Left ventricle myocardium inferior (tissue), 1 donor: ENCODE measurements around the gene THY1. TPM values are rescaled to one million over a fixed set of nuclear protein-coding genes. Genes with fewer than 3 reads are reported as not detected.

ENCODE experiments used
- DNase-seq: peaks from one replicate; pipeline ENCODE4 v3.0.0-alpha.2; 2020
- H3K27ac ChIP-seq: fragments of 200-600 bp; replicated peaks from 2 replicates; pipeline ENCODE4 v1.8.0; 2021
- H3K27me3 ChIP-seq: fragments of 200-600 bp; 2 replicates; pipeline ENCODE4 v1.8.0; 2021; ENCODE audit warnings: low read depth
- H3K36me3 ChIP-seq: fragments of 200-600 bp; 2 replicates; pipeline ENCODE4 v1.8.0; 2021
- H3K4me1 ChIP-seq: fragments of 200-600 bp; 2 replicates; pipeline ENCODE4 v1.8.0; 2021
- H3K4me3 ChIP-seq: fragments of 200-600 bp; 2 replicates; pipeline ENCODE4 v1.8.0; 2021; ENCODE audit warnings: mild to moderate bottlenecking, moderate library complexity
- H3K9me3 ChIP-seq: fragments of 200-600 bp; replicated peaks from 2 replicates; pipeline ENCODE4 v1.8.0; 2021
- intact Hi-C: fragments of 100-400 bp; cut with micrococcal nuclease; formaldehyde crosslinking; loops from one replicate; pipeline ENCODE4 v1.11.0; 2022
- long read RNA-seq: library from polyadenylated mRNA; unstranded; transcript quantifications from one replicate; pipeline ENCODE4 v2.0.0, GENCODE V29; 2021
- total RNA-seq: library from RNA; stranded (reverse); fragmentation: NEBNext Ultra II Directional; extraction: Animal tissue kit (Norgen Biotek cat#: 25700); gene quantifications from one replicate; pipeline ENCODE4 v1.2.1, GENCODE V29; 2021
- TF ChIP-seq, protein P1 (sequence below): fragments of 200-600 bp; IDR thresholded peaks from 2 replicates; pipeline ENCODE4 v1.8.0; 2021; ENCODE audit warnings: antibody characterized with exemption, mild to moderate bottlenecking, borderline replicate concordance
- donor health status: DM: no; HTN: yes; CAD: no; lungs with severe emphysema.

THY1 gene
- total RNA-seq: 0.91 TPM
- long read RNA-seq, partial matches to known transcripts: 0 of 3 reads
- long read RNA-seq, other reads (novel, unspliced or antisense): 0 of 3 reads

DNA sequence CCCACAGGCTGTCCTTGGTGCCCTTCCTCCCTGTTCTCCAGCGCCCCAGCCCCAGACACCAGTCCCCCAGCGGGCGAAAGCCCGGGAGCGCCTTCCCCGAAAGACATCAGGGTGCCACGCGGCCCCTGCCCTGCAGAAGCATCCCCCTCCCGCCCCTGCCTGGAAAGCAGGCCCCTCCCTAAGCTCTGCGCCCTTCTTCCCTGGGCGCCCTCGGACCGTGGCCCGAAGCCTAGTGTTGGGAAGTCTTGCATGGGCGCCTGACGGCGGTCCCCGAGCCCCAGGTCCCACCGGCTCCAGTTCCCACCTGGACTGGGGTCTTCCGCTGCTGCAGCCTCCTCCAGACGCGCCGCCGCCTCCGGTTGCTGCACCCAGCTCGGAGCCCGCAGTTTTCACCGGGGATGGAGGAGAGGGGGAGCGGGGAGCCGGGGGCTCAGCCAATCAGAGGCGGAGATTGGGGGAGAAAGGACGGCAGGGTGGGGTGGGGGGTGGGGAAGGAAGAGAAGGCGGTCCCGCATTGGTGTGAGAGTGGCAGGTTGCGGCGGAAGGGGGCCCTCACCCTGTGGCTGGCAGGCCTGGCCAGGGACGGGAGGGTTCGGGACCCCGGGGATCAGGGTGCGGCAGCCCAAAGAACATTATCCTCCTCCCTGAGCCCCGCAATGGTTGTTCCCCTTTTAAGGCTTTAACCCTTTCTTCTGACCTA lies at the start of gene THY1:
THY1 (minus strand) TSS at position 364 of the 700 bp plus-strand sequence. CDS start 2,267 bp downstream, outside the sequence.
- no peak for DNase-seq
- H3K9me3 ChIP-seq: no peaks in the 10 kb centered on the region
- peaks cover 80% of the 10 kb centered on the region for H3K27me3 ChIP-seq
- TF ChIP-seq, protein P1, sequence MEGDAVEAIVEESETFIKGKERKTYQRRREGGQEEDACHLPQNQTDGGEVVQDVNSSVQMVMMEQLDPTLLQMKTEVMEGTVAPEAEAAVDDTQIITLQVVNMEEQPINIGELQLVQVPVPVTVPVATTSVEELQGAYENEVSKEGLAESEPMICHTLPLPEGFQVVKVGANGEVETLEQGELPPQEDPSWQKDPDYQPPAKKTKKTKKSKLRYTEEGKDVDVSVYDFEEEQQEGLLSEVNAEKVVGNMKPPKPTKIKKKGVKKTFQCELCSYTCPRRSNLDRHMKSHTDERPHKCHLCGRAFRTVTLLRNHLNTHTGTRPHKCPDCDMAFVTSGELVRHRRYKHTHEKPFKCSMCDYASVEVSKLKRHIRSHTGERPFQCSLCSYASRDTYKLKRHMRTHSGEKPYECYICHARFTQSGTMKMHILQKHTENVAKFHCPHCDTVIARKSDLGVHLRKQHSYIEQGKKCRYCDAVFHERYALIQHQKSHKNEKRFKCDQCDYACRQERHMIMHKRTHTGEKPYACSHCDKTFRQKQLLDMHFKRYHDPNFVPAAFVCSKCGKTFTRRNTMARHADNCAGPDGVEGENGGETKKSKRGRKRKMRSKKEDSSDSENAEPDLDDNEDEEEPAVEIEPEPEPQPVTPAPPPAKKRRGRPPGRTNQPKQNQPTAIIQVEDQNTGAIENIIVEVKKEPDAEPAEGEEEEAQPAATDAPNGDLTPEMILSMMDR: no peak
- intact Hi-C loops: no loop called here
- no peaks in the 10 kb centered on the region for H3K36me3 ChIP-seq
- no peak within 1 kb of the TSS for H3K27ac ChIP-seq
- H3K4me3 ChIP-seq: peak within 1 kb of the TSS; percentile 62
- H3K4me1 ChIP-seq: peaks cover 25% of the 10 kb centered on the region

DNA sequence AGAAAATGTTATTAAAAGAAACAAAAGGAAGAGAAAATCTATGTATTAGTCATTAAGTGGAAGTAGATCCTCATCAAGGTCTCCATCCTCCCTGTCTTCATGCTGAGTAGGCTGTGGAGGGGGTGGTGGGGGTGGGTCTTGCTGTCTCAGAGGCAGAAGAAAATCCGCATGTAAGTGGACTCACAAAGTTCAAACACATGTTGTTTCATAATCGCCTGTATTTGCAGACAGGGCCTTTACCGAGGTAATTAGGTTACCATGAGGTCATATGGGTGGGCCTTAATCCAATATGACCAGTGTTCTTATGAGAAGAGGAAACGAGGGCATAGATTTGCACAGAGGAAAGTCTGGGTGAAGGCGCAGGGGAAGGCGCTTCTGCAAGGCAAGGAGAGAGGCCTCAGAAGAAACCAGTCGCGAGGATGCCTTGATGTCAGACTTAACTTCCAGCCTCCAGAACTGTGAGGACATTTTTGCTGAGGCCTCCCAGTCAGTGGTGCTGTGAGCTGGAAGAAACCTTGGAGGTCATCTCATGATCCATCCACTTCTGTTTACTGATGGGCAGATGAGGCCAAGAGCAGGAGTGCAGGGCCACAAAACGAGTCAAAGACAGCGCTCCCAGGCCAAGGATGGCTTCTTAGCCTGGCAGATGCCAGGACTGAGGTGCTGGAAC lies 49.3 kb upstream of the THY1 start:
- H3K27ac ChIP-seq: no peak overlapping the region
- H3K36me3 ChIP-seq: no peaks in the 10 kb centered on the region
- H3K4me1 ChIP-seq: no peaks in the 10 kb centered on the region
- H3K27me3 ChIP-seq: peaks cover 23% of the 10 kb centered on the region
- TF ChIP-seq, protein P1: no peak
- intact Hi-C loops: loop anchor here (10.0 kb wide), 1 partner anchor 118 kb away; no protein-coding TSS in a partner anchor
- peaks cover 12% of the 10 kb centered on the region for H3K9me3 ChIP-seq
- H3K4me3 ChIP-seq: no peak overlapping the region
- DNase-seq: no peak

DNA sequence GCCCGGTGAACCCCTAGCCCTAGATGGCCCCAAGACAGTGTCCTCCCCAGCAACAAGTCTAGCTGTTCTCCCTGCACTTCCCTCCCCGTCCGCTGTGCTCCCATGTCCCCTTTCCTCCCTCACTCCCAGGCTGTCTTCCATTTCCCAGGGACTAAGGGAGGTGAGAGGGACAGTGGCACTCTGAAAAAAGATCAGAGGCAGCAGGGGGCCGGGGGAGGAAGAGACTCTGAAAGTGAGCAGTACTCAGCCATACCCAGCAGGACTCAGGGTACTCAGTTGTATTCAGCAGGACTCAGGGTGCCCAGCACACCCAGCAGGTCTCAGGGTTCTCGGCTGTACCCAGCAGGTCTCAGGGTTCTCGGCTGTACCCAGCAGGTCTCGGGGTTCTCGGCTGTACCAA lies 48.4 kb upstream of the THY1 start:
- H3K4me1 ChIP-seq: no peaks in the 10 kb centered on the region
- intact Hi-C loops: loop anchor here (10.0 kb wide), 1 partner anchor 117 kb away; no protein-coding TSS in a partner anchor
- H3K27me3 ChIP-seq: peaks cover 17% of the 10 kb centered on the region
- H3K36me3 ChIP-seq: no peaks in the 10 kb centered on the region
- no peak overlapping the region for H3K27ac ChIP-seq
- no peak for DNase-seq
- TF ChIP-seq, protein P1: no peak
- no peak overlapping the region for H3K4me3 ChIP-seq
- peaks cover 22% of the 10 kb centered on the region for H3K9me3 ChIP-seq

DNA sequence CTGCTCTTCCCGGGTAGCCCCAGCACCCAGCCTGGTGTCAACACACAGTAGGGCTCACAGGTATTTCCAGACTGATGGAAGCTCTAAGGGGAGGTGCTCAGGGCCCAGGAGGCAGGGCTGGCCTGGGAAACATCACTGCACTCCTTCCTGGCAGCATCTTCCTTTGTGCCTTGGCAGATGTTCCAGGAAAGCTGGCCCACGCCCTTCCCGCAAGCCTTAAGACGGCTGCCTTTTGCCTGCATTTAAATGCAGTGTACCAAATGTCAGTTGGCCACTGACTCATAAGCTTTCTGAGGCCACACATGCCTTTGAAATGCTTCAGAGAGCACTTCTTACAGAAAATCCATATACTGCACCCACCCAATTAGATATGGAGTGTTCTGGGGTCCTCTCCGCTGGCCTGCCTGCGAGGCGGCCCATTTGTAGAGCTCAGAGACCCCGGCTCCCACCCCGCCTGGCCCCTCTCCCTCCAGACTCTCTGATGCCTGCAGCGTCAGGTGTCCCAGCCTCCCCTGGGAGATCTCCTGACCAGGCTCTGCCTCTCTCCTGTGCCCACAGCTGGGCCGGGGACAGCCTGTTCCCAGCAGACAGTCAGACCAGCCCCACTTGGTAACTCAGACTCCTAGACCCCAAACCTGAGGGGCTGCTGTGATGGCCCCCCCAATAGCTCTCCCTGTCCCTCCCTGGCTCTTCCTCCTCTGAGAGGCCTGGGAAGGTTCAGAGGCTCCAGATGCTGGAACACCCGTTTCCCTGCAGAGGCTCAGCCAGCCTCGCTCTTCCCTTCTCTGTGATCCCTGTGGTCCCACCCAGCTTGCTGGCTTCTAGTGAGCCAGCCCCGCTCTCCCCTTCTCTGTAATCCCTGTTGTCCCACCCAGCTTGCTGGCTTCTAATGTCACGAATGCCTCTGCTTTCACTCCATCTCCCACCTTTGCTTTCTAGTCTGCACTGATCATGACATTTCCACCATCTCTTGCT lies 47.6 kb upstream of the THY1 start:
- no peak overlapping the region for H3K4me3 ChIP-seq
- no peaks in the 10 kb centered on the region for H3K4me1 ChIP-seq
- H3K9me3 ChIP-seq: peaks cover 29% of the 10 kb centered on the region
- TF ChIP-seq, protein P1: no peak
- intact Hi-C loops: loop anchor here (10.0 kb wide), 1 partner anchor 116 kb away; no protein-coding TSS in a partner anchor
- no peaks in the 10 kb centered on the region for H3K36me3 ChIP-seq
- H3K27me3 ChIP-seq: peaks cover 17% of the 10 kb centered on the region
- no peak for DNase-seq
- no peak overlapping the region for H3K27ac ChIP-seq

DNA sequence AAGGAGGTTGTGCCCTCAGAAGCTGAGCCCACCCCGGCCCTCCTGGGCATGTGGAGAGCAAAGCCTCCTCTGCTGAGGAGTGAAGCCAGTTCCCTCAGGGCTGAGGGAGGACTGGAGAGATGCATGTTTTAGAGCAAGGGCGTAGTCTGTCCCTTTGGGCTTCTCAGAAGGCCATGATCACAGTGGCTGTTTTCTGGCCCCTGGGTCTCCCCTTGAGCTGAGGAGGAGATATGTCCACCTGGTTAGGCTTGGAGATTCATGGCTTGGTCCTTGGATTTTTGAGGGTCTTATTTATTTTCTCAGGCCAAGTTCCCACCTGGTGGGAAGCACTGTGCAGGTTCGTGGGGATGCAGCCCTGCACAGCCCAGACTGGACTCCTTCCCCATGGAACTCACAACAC lies 46.5 kb upstream of the THY1 start:
- no peak overlapping the region for H3K4me3 ChIP-seq
- intact Hi-C loops: no loop called here
- no peak overlapping the region for H3K27ac ChIP-seq
- H3K4me1 ChIP-seq: no peaks in the 10 kb centered on the region
- TF ChIP-seq, protein P1: no peak
- peaks cover 13% of the 10 kb centered on the region for H3K27me3 ChIP-seq
- no peak for DNase-seq
- H3K36me3 ChIP-seq: no peaks in the 10 kb centered on the region
- peaks cover 32% of the 10 kb centered on the region for H3K9me3 ChIP-seq
